Measurements from ENCODE around the gene PORCN. TPM values are rescaled to one million over a fixed set of nuclear protein-coding genes. Genes with fewer than 3 reads are reported as not detected.
A peak's percentile ranks its signal among the peaks of the same experiment; 100 is the strongest.

The PORCN gene
- total and polyA plus RNA-seq, 11 donors, result 9.6 to 37.3 (median 17.3) TPM

- Histone ChIP-seq H3K27me3 (peaks cover 0 to 12% (median 0%) of the 10 kb centered on the region in 9 donors), H3K36me3 (no peaks in the 10 kb centered on the region), H3K27ac (no peak overlapping the region), H3K4me3 (peak overlapping the region in 9 of 12 donors; percentile 17 to 46 (median 27)), H3K9me3 (no peaks in the 10 kb centered on the region), H3K4me1 (peaks cover 0 to 4% (median 0%) of the 10 kb centered on the region in 12 donors)
- peak in 2 of 4 donors; percentile 43 to 54 for ATAC-seq
- DNase-seq, result no peak
- TF ChIP-seq CTCF (IDR thresholded peaks at IDR 0.05) (no peak), POLR2A (IDR thresholded peaks at IDR 0.05) (no peak)
- intact Hi-C loops (cut with DNase I), result no loop called here
- WGBS, 4 donors, result 2 to 35% (median 22%) methylated on average over 16 to 18 of the region's 18 CpGs
Measured at GRCh38 chrX:48468247-48468671, 40.5 kb upstream of the PORCN start.

- Histone ChIP-seq H3K36me3 (no peaks in the 10 kb centered on the region), H3K27me3 (peaks cover 0 to 12% (median 0%) of the 10 kb centered on the region in 9 donors), H3K4me1 (peaks cover 0 to 2% (median 0%) of the 10 kb centered on the region in 12 donors), H3K27ac (no peak overlapping the region), H3K4me3 (peak overlapping the region in 9 of 12 donors; percentile 17 to 46 (median 27)), H3K9me3 (no peaks in the 10 kb centered on the region)
- DNase-seq (no peak), ATAC-seq (no peak)
- 13 to 52% (median 36%) methylated on average over 21 to 23 of the region's 23 CpGs for WGBS, 4 donors
- intact Hi-C loops (cut with DNase I), result no loop called here
- TF ChIP-seq CTCF (IDR thresholded peaks at IDR 0.05) (peak in 4 of 12 donors; percentile 3 to 13 (median 9)), POLR2A (IDR thresholded peaks at IDR 0.05) (no peak)
Measured at GRCh38 chrX:48468693-48469691, 39.8 kb upstream of the PORCN start.

GRCh38 chrX:48470110-48470832 lies 38.5 kb upstream of the PORCN start, which contains the start of gene SLC38A5:
Gene SLC38A5 (minus strand): TSS chrX:48470260. CDS start chrX:48467924, 2,336 bp downstream.
- Histone ChIP-seq H3K9me3 (no peaks in the 10 kb centered on the region), H3K27me3 (peaks cover 0 to 12% (median 0%) of the 10 kb centered on the region in 9 donors), H3K4me1 (peaks cover 0 to 5% (median 0%) of the 10 kb centered on the region in 12 donors), H3K36me3 (no peaks in the 10 kb centered on the region), H3K4me3 (peak within 1 kb of the TSS in 9 of 12 donors; percentile 17 to 46 (median 27)), H3K27ac (no peak within 1 kb of the TSS)
- intact Hi-C loops (cut with DNase I), result loop anchor here in 1 of 10 donors (10.0 kb wide), 1 partner anchor 395 kb away; the partner anchor contains the start of gene ZNF630
- TF ChIP-seq POLR2A (IDR thresholded peaks at IDR 0.05), result no peak
- no peak for TF ChIP-seq CTCF (IDR thresholded peaks at IDR 0.05)
- 72 to 81% (median 76%) methylated on average over 13 to 18 of the region's 18 CpGs for WGBS, 4 donors
- DNase-seq (no peak), ATAC-seq (no peak)
